AG09309 (cell line): Measurements from ENCODE around the gene ADSS1.

Source experiments
- DNase-seq: peaks from one replicate; pipeline ENCODE4 v3.0.0-alpha.2; 2010; ENCODE audit warnings: low read depth
- H3K4me3 ChIP-seq: 2 replicates; pipeline ENCODE4 v1.5.1; 2011; ENCODE audit warnings: mild to moderate bottlenecking, low read depth, low read length, moderate library complexity; ENCODE audit not compliant: control insufficient read depth
- TF ChIP-seq, protein P1 (sequence below): IDR thresholded peaks from 2 replicates; pipeline ENCODE4 v1.5.1; 2011; ENCODE audit warnings: mild to moderate bottlenecking, low read depth, low read length, inconsistent platforms; ENCODE audit not compliant: insufficient read depth, control insufficient read depth; ENCODE audit errors: missing control alignments

Gene ADSS1

DNA sequence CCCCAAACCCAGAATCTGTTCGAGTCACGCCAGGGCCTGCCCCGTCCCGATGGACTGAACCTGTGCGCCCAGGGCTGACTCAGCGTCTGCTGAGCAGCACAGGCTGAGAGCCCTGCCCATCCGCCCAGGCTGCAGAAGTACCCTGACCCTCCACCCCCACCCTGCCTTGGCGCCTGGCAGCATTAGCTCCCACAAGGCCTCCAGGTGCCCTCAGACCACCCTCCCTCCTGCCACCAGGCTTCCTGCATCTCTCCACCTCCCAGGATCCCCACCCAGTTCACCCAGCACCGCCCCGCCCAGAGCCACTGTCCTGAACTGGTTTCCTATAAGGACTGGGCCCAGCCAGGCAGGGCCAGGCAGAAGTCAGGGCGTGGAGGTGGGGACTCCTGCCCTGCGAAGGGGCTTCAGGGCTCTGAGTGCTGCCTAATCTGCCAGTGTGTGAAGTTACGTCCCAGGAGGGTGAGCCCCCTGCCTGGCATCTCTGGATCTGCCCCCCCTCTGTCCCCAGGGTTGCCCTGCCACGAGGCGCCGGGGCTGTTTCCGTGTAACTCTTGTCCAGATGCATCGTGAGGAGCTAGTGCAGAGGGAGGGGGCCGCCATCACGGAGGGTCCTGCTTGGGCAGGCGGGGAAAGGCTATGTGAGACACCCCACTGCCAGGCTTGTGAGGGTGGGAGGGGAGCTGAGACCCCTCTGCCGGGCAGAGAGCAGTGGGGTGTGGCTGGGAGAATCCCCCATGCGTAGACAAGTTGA lies 9.1 kb downstream of the ADSS1 start:
- H3K4me3 ChIP-seq: no peak overlapping the region
- TF ChIP-seq, protein P1, sequence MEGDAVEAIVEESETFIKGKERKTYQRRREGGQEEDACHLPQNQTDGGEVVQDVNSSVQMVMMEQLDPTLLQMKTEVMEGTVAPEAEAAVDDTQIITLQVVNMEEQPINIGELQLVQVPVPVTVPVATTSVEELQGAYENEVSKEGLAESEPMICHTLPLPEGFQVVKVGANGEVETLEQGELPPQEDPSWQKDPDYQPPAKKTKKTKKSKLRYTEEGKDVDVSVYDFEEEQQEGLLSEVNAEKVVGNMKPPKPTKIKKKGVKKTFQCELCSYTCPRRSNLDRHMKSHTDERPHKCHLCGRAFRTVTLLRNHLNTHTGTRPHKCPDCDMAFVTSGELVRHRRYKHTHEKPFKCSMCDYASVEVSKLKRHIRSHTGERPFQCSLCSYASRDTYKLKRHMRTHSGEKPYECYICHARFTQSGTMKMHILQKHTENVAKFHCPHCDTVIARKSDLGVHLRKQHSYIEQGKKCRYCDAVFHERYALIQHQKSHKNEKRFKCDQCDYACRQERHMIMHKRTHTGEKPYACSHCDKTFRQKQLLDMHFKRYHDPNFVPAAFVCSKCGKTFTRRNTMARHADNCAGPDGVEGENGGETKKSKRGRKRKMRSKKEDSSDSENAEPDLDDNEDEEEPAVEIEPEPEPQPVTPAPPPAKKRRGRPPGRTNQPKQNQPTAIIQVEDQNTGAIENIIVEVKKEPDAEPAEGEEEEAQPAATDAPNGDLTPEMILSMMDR: no peak
- DNase-seq: no peak

DNA sequence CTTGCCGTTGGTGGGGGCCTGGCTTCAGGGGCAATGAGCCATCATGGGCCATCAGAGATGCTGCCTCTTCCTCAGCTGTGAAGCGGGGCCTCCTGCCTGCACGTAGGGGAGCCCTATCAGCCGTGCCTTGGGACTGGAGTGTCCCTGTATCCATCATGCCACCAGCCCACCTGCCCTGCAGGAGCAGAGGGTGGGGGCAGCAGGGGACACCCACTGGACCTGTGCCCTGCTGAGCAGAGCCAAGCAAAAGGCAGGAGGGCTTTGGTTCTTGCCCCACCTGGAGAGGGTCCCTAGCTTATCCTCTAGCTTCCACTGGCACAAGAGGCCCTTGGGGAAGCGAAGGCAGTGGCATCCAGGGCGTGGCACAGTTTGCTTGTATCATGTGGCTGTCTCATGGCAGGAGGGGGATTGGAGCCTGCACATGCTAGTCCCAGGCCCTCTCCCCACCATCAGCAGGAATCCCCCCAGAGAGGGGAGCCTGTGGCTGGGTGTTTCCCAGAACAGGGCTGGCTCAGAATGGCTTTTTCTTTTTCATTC lies 10.1 kb downstream of the ADSS1 start:
- no peak overlapping the region for H3K4me3 ChIP-seq
- TF ChIP-seq, protein P1: no peak
- no peak for DNase-seq

GRCh38 chr14:104734601-104734990 lies 10.6 kb downstream of the ADSS1 start:
- no peak for DNase-seq
- TF ChIP-seq, protein P1: no peak
- no peak overlapping the region for H3K4me3 ChIP-seq

DNA sequence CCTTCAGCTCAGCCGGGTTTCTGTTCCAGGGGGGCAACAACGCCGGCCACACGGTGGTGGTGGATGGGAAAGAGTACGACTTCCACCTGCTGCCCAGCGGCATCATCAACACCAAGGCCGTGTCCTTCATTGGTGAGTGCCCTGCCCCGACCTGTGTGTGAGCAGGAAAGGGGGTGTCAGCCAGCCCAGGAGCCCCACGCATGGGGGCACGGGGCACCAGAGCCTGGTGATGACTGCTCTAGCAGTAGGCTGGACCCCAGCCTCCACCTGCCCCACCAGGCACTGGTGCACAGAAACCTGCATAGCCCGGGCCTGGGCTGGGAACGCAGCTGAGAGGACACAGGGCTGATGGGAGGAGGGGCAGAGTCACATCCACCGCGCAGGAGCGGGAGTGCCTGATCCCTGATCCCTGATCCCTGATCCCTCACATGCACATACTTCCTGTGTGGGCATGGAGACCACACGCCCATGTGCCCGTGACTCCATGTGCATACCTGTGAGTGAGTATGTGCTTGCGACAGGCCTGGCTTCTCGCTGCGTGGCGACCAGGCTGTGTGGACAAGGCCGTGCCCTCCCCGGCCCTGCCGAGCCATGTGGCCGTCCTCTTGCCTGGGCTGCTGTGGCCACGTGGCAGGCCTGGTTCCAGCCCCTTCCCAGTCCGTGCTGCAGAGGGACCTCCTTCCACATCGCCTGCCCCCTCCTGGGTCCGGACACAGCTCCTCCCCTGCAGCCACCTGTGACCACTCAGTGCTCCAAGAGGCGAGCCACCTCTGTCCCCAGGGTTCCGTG lies 11.2 kb downstream of the ADSS1 start:
- TF ChIP-seq, protein P1: no peak

GRCh38 chr14:104735830-104736642 lies 12.0 kb downstream of the ADSS1 start:
- H3K4me3 ChIP-seq: no peak overlapping the region
- TF ChIP-seq, protein P1: no peak
- DNase-seq: peak; percentile 58

More for the DNA sequence above, 11.2 kb downstream of the ADSS1 start:
- no peak for DNase-seq
- no peak overlapping the region for H3K4me3 ChIP-seq

- TF ChIP-seq, protein P1: no peak
- no peak overlapping the region for H3K4me3 ChIP-seq
- DNase-seq: no peak
These were observed 14.5 kb downstream of the ADSS1 start for GRCh38 chr14:104738375-104739019.
